HCT116 (cell line): ENCODE data around the gene MTMR10. TPM values are rescaled to one million over a fixed set of nuclear protein-coding genes. Genes with fewer than 3 reads are reported as not detected.

ENCODE experiments used
- ATAC-seq: fragments of 200-7000 bp; cut with Tn5 transposase; 2 replicates; pipeline ENCODE4 v1.9.1; 2020; ENCODE audit warnings: mild to moderate bottlenecking, moderate library complexity
- BruUV-seq: library from RNA; stranded (reverse); fragments of 400-500 nt; replicated peaks from 2 replicates; lab custom pipeline; 2021; lab: Mats Ljungman, UMichigan
- CTCF ChIA-PET: fragments of 300-600 bp; sonication (Branson Sonifier 250); formaldehyde crosslinking; loops from one replicate; lab custom pipeline; 2021; ENCODE audit warnings: antibody characterized with exemption; lab: Charles Lee
- POLR2A ChIA-PET: fragments of 300-600, 350-600 bp; sonication (Branson Sonifier 250); formaldehyde crosslinking; loops from one replicate; lab custom pipeline; 2021; ENCODE audit warnings: antibody characterized with exemption; lab: Charles Lee
- RAD21 ChIA-PET, 2 experiments: fragments of 300-600 bp; sonication (Branson Sonifier 250); formaldehyde crosslinking; loops; one replicate each; lab custom pipeline; 2023; ENCODE audit warnings: low total read pairs in 2 of 2; ENCODE audit not compliant: uncharacterized antibody in 2 of 2, unreplicated experiment in 2 of 2, low non-redundant PET in 1 of 2; lab: Charles Lee
- DNase-seq: peaks from one replicate; pipeline ENCODE4 v3.0.0-alpha.2; 2010; ENCODE audit warnings: low read depth, low spot score
- H2AFZ ChIP-seq: fragments of 200-600 bp; shearing (Covaris generic), sonication (generic); 2 replicates; pipeline ENCODE4 v1.6.1; 2017; ENCODE audit warnings: low read depth, mixed run types, mixed read lengths, antibody characterized with exemption, low read length; ENCODE audit not compliant: poor library complexity, severe bottlenecking
- H3K27ac ChIP-seq: 2 replicates; pipeline ENCODE4 v1.5.1; 2012; ENCODE audit warnings: low read depth, low read length
- H3K27me3 ChIP-seq: fragments of 200-600 bp; sonication (generic); 2 replicates; pipeline ENCODE4 v1.6.1; 2016; ENCODE audit warnings: mixed run types, low read length, mixed read lengths; ENCODE audit not compliant: insufficient read depth
- H3K36me3 ChIP-seq, 2 experiments: fragments of 200-500 bp in 1 of 2; fragments of 200-600 bp in 1 of 2; sonication (Bioruptor generic) in 1 of 2; sonication (generic) in 1 of 2; 2 replicates each; pipeline versions ENCODE4 v1.5.1 to v1.6.1; 2014 to 2016; ENCODE audit warnings: low read length in 2 of 2, inconsistent platforms in 1 of 2, mixed read lengths in 1 of 2, mixed run types in 1 of 2; ENCODE audit not compliant: insufficient read depth in 2 of 2, control insufficient read depth in 1 of 2
- H3K4me1 ChIP-seq, 2 experiments: fragments of 200-600 bp in 1 of 2; sonication (generic) in 1 of 2; 2 replicates each; pipeline versions ENCODE4 v1.5.1 to v1.6.1; 2012 to 2017; ENCODE audit warnings: low read length in 2 of 2, inconsistent platforms in 1 of 2, mild to moderate bottlenecking in 1 of 2, mixed read lengths in 1 of 2, mixed run types in 1 of 2, moderate library complexity in 1 of 2; ENCODE audit not compliant: insufficient read depth in 2 of 2, control insufficient read depth in 1 of 2
- H3K4me2 ChIP-seq: fragments of 200-600 bp; sonication (generic); 2 replicates; pipeline ENCODE4 v1.6.1; 2017; ENCODE audit warnings: mixed run types, low read length, mixed read lengths
- H3K4me3 ChIP-seq, 2 experiments: fragments of 200-600 bp in 1 of 2; sonication (generic) in 1 of 2; replicated peaks in 1 of 2; 2 replicates each; pipeline ENCODE4 v1.5.1; 2011 to 2016; ENCODE audit warnings: low read length in 2 of 2, control low read depth in 1 of 2, low read depth in 1 of 2, mild to moderate bottlenecking in 1 of 2, mixed read lengths in 1 of 2, mixed run types in 1 of 2
- H3K79me2 ChIP-seq: fragments of 200-600 bp; sonication (generic); 2 replicates; pipeline ENCODE4 v1.6.1; 2017; ENCODE audit warnings: mild to moderate bottlenecking, mixed run types, low read length, moderate library complexity, mixed read lengths; ENCODE audit not compliant: insufficient read depth
- H3K9ac ChIP-seq: fragments of 200-600 bp; sonication (generic); 2 replicates; pipeline ENCODE4 v1.6.1; 2016; ENCODE audit warnings: low read length, mixed read lengths
- H3K9me2 ChIP-seq: fragments of 200-600 bp; sonication (generic), shearing (Covaris generic); 2 replicates; pipeline ENCODE4 v1.6.1; 2017; ENCODE audit warnings: mixed run types, mild to moderate bottlenecking, moderate library complexity; ENCODE audit not compliant: insufficient read depth
- H3K9me3 ChIP-seq, 2 experiments: fragments of 200-500 bp in 1 of 2; fragments of 200-600 bp in 1 of 2; sonication (Bioruptor generic) in 1 of 2; sonication (generic) in 1 of 2; 2 replicates each; pipeline ENCODE4 v1.6.1; 2014 to 2017; ENCODE audit warnings: low read length in 2 of 2, mixed read lengths in 2 of 2, inconsistent platforms in 1 of 2, low read depth in 1 of 2, mild to moderate bottlenecking in 1 of 2, mixed run types in 1 of 2, moderate library complexity in 1 of 2; ENCODE audit not compliant: control insufficient read depth in 1 of 2, insufficient read depth in 1 of 2
- H4K20me1 ChIP-seq: fragments of 200-600 bp; sonication (generic), shearing (Covaris generic); 2 replicates; pipeline ENCODE4 v1.6.1; 2017; ENCODE audit warnings: mixed run types, mild to moderate bottlenecking, moderate library complexity; ENCODE audit not compliant: insufficient read depth
- CBX3 ChIP-seq: IDR thresholded peaks from 2 replicates; pipeline ENCODE4 v1.6.1; 2012; ENCODE audit warnings: low read depth
- CEBPB ChIP-seq: IDR thresholded peaks from 2 replicates; pipeline ENCODE4 v1.6.1; 2012; ENCODE audit warnings: low read depth
- EGR1 ChIP-seq: IDR thresholded peaks from 2 replicates; pipeline ENCODE4 v1.6.1; 2012; ENCODE audit warnings: low read depth
- ELF1 ChIP-seq: IDR thresholded peaks from 2 replicates; pipeline ENCODE4 v1.6.1; 2012; ENCODE audit warnings: low read depth, borderline replicate concordance
- EZH2 ChIP-seq: fragments of 200-600 bp; sonication (generic); IDR thresholded peaks from 2 replicates; pipeline ENCODE4 v1.6.1; 2017; ENCODE audit warnings: antibody characterized with exemption, mixed run types
- EZH2phosphoT487 ChIP-seq: fragments of 200-600 bp; IDR thresholded peaks from 2 replicates; pipeline ENCODE4 v1.6.1; 2018; ENCODE audit warnings: antibody characterized with exemption, borderline replicate concordance
- FOSL1 ChIP-seq: IDR thresholded peaks from 2 replicates; pipeline ENCODE4 v1.6.1; 2012; ENCODE audit warnings: low read depth
- MAX ChIP-seq: IDR thresholded peaks from 2 replicates; pipeline ENCODE4 v1.6.1; 2012
- POLR2A ChIP-seq: IDR thresholded peaks from 2 replicates; pipeline ENCODE4 v1.7.0; 2011; ENCODE audit warnings: borderline replicate concordance; ENCODE audit not compliant: insufficient read depth, insufficient read length; ENCODE audit errors: extremely low read depth
- POLR2AphosphoS5 ChIP-seq: IDR thresholded peaks from 2 replicates; pipeline ENCODE4 v1.6.1; 2011; ENCODE audit warnings: mild to moderate bottlenecking, low read depth, low read length, moderate library complexity
- SIN3A ChIP-seq: IDR thresholded peaks from 2 replicates; pipeline ENCODE4 v1.6.1; 2012; ENCODE audit warnings: low read depth
- SP1 ChIP-seq: IDR thresholded peaks from 2 replicates; pipeline ENCODE4 v1.6.1; 2012; ENCODE audit warnings: low read depth
- SRF ChIP-seq: IDR thresholded peaks from 2 replicates; pipeline ENCODE4 v1.6.1; 2012; ENCODE audit warnings: low read depth
- TCF7L2 ChIP-seq: IDR thresholded peaks from 2 replicates; pipeline ENCODE4 v1.7.0; 2011; ENCODE audit warnings: borderline replicate concordance, inconsistent platforms; ENCODE audit not compliant: insufficient read depth, insufficient read length; ENCODE audit errors: extremely low read depth
- YY1 ChIP-seq: IDR thresholded peaks from 2 replicates; pipeline ENCODE4 v1.6.1; 2011; ENCODE audit warnings: low read length, low read depth, moderate library complexity, mild to moderate bottlenecking; ENCODE audit not compliant: insufficient replicate concordance; ENCODE audit errors: extremely low read depth
- ZBTB33 ChIP-seq: IDR thresholded peaks from 2 replicates; pipeline ENCODE4 v1.6.1; 2011; ENCODE audit warnings: mild to moderate bottlenecking, low read length, moderate library complexity; ENCODE audit not compliant: insufficient replicate concordance; ENCODE audit errors: extremely low read depth
- ZNF274 ChIP-seq: fragments of 200-500 bp; sonication (Bioruptor generic); IDR thresholded peaks from 2 replicates; pipeline ENCODE4 v1.6.1; 2014; ENCODE audit warnings: mild to moderate bottlenecking, low read depth, low read length, inconsistent platforms
- intact Hi-C: fragments of 100-400 bp; cut with micrococcal nuclease; formaldehyde crosslinking; loops from 2 replicates; pipeline ENCODE4 v1.10.0; 2022
- total RNA-seq: library from RNA; stranded (reverse); gene quantifications from one replicate; pipeline ENCODE4 v1.2.1, GENCODE V29; 2021; ENCODE audit not compliant: unreplicated experiment

The MTMR10 gene
- total RNA-seq, 1 experiment from 2014 or later, result 13.4 TPM

GRCh38 chr15:31019986-31020385 is 28.6 kb upstream of the MTMR10 start:
- Histone ChIP-seq H3K9ac (no peak overlapping the region), H3K9me2 (no peaks in the 10 kb centered on the region), H2AFZ (no peak overlapping the region), H4K20me1 (no peaks in the 10 kb centered on the region), H3K4me2 (no peak overlapping the region), H3K4me3 (no peak overlapping the region), H3K27me3 (no peaks in the 10 kb centered on the region), H3K9me3 (no peaks in the 10 kb centered on the region), H3K79me2 (no peaks in the 10 kb centered on the region), H3K27ac (no peak overlapping the region), H3K36me3 (no peaks in the 10 kb centered on the region), H3K4me1 (peaks cover 6 to 22% of the 10 kb centered on the region in 2 experiments)
- TF ChIP-seq ELF1, result no peak
- no peak for TF ChIP-seq ZNF274
- no peak for TF ChIP-seq EZH2
- TF ChIP-seq POLR2A, result no peak
- TF ChIP-seq SRF, result no peak
- DNase-seq (no peak), ATAC-seq (no peak)
- ChIA-PET CTCF (no interaction called here), POLR2A (no interaction called here), RAD21 (no interaction called here)
- BruUV-seq, result no TSS peak
- intact Hi-C loops, result no loop called here

GRCh38 chr15:31017311-31017710 is 25.9 kb upstream of the MTMR10 start:
- no peak overlapping the region for H2AFZ ChIP-seq
- H3K9me3 ChIP-seq, result peaks cover 0 to 5% of the 10 kb centered on the region in 2 experiments; a peak in 2 of 4 replicates
- no peaks in the 10 kb centered on the region for H3K27me3 ChIP-seq
- ATAC-seq, result no peak
- H4K20me1 ChIP-seq, result no peaks in the 10 kb centered on the region
- TF ChIP-seq YY1 (no peak), EGR1 (no peak), SRF (no peak), ZNF274 (no peak), SP1 (no peak), FOSL1 (no peak), TCF7L2 (no peak), CBX3 (no peak), SIN3A (no peak), POLR2AphosphoS5 (no peak), CEBPB (no peak), MAX (no peak), ZBTB33 (no peak), EZH2phosphoT487 (no peak)
- no peaks in the 10 kb centered on the region for H3K36me3 ChIP-seq
- no peak for DNase-seq
- ChIA-PET RAD21 (no interaction called here), CTCF (no interaction called here), POLR2A (no interaction called here)
- H3K79me2 ChIP-seq, result no peaks in the 10 kb centered on the region
- H3K4me2 ChIP-seq, result no peak overlapping the region
- intact Hi-C loops, result no loop called here
- no peak overlapping the region for H3K27ac ChIP-seq
- no TSS peak for BruUV-seq
- no peaks in the 10 kb centered on the region for H3K9me2 ChIP-seq
- H3K4me1 ChIP-seq, result no peaks in the 10 kb centered on the region
- no peak overlapping the region for H3K4me3 ChIP-seq
- H3K9ac ChIP-seq, result no peak overlapping the region
